Retinal pigment epithelial cell (primary cell): ENCODE results near the gene PSME3IP1.
"Not testable (repeated sequence)": the region's sequence is repeated elsewhere in the genome, so short reads cannot be mapped to it uniquely, and the experiment has no call there.

Experiments
- DNase-seq: peaks from one replicate; pipeline ENCODE4 v3.0.0-alpha.2; 2010; ENCODE audit warnings: low read depth
- H3K4me3 ChIP-seq: 2 replicates; pipeline ENCODE4 v1.5.1; 2011; ENCODE audit warnings: mild to moderate bottlenecking, low read length, control low read depth, moderate library complexity
- TF ChIP-seq, protein P1 (sequence below): conservative IDR thresholded peaks from 2 replicates; pipeline ENCODE4 v1.5.1; 2011; ENCODE audit warnings: low read depth, low read length, control low read depth, inconsistent platforms

PSME3IP1 gene

DNA sequence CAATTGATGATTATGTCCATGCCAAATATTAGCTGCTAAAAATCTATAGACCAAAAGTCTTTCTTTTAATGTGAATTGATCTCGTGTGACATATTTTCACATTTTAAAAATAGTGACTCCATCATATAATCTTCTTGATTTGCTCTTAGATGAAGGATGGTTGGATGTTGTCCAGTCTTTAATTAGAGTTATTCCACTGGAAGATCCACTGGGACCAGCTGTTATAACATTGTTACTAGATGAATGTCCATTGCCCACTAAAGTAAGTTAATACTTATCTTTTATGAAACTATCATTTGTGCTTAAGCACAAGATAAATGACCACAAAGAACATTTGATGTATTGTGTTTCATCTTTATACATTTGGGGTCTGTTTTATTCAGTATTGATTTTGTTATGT lies 23.1 kb upstream of the PSME3IP1 start:
- no peak for DNase-seq
- H3K4me3 ChIP-seq, result no peak overlapping the region
- TF ChIP-seq, protein P1, sequence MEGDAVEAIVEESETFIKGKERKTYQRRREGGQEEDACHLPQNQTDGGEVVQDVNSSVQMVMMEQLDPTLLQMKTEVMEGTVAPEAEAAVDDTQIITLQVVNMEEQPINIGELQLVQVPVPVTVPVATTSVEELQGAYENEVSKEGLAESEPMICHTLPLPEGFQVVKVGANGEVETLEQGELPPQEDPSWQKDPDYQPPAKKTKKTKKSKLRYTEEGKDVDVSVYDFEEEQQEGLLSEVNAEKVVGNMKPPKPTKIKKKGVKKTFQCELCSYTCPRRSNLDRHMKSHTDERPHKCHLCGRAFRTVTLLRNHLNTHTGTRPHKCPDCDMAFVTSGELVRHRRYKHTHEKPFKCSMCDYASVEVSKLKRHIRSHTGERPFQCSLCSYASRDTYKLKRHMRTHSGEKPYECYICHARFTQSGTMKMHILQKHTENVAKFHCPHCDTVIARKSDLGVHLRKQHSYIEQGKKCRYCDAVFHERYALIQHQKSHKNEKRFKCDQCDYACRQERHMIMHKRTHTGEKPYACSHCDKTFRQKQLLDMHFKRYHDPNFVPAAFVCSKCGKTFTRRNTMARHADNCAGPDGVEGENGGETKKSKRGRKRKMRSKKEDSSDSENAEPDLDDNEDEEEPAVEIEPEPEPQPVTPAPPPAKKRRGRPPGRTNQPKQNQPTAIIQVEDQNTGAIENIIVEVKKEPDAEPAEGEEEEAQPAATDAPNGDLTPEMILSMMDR, result no peak

GRCh38 chr16:57204675-57205074 lies 18.8 kb upstream of the PSME3IP1 start:
- DNase-seq, result no peak
- TF ChIP-seq, protein P1, result no peak
- no peak overlapping the region for H3K4me3 ChIP-seq

DNA sequence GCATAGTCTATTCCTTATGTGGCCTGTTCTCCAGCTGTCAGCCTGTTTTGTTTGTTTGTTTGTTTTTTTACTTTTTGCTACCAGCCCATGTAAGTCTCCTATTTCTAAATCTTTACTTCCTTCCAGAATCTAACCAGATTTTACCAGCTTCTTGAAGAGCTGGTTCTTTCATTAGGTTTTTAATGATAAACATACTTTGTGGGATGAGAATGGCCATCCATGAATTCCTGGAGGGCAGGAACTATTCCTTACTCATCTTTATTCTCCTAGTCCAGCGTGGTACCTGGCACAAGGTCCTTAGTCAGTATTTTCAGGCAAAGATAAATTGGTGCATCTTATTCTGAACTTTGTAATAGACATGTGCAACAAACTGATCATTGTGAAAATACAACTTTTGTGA lies 17.6 kb upstream of the PSME3IP1 start:
- H3K4me3 ChIP-seq, result no peak overlapping the region
- TF ChIP-seq, protein P1, result no peak
- no peak for DNase-seq

- DNase-seq, result no peak
- TF ChIP-seq, protein P1, result no peak
- no peak overlapping the region for H3K4me3 ChIP-seq
Measured at GRCh38 chr16:57202095-57202886, 16.5 kb upstream of the PSME3IP1 start.

- H3K4me3 ChIP-seq, DNase-seq: not testable (repeated sequence)
Measured at GRCh38 chr16:57200926-57201325, 15.1 kb upstream of the PSME3IP1 start.

- not testable (repeated sequence) for DNase-seq, H3K4me3 ChIP-seq
Measured at GRCh38 chr16:57200321-57200720, 14.5 kb upstream of the PSME3IP1 start.

GRCh38 chr16:57196753-57197152 lies 10.9 kb upstream of the PSME3IP1 start:
- no peak overlapping the region for H3K4me3 ChIP-seq
- TF ChIP-seq, protein P1, result no peak
- no peak for DNase-seq

DNA sequence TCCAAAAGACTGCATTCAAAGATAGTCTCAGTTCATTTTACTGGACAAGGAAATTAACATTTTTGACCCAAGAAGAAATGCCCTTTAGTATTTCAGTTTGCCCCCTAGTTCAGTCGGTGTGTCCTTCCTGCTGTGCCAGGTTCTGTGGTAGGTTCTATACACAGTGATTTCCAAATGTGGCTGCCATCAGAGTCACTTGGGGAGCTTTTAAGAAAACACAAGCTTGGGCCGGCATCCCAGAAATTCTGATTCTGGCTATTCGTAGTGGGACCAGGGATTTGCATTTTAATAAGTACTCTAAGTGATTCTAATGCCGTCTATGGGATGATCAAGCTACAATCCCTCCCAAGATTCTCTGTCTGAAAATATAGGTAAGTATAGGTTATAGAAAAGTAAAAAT lies 10.4 kb upstream of the PSME3IP1 start:
- TF ChIP-seq, protein P1, result no peak
- H3K4me3 ChIP-seq, result no peak overlapping the region
- DNase-seq, result no peak
